Thyroid gland (tissue), 4 donors: Measurements from ENCODE around the gene LRRC3B.

Experiments used
- CTCF ChIP-seq, 6 experiments: fragments of 200-600 bp in 3 of 6; fragments of 450-650 bp in 3 of 6; sonication (generic) in 3 of 6; IDR thresholded peaks; one replicate each; pipeline ENCODE4 v1.5.1; 2016 to 2019; ENCODE audit warnings: antibody characterized with exemption in 6 of 6, mild to moderate bottlenecking in 2 of 6, inconsistent platforms in 1 of 6, moderate library complexity in 1 of 6
- POLR2A ChIP-seq, 2 donors: fragments of 450-650 bp; IDR thresholded peaks; one replicate each; pipeline ENCODE4 v1.6.1; 2017; ENCODE audit warnings: antibody characterized with exemption in 2 of 2, mild to moderate bottlenecking in 2 of 2, moderate library complexity in 1 of 2

- TF ChIP-seq CTCF (IDR thresholded peaks at IDR 0.05): no peak
- no peak for TF ChIP-seq POLR2A (IDR thresholded peaks at IDR 0.05)
Observed at GRCh38 chr3:26647078-26647477, 24.5 kb downstream of the LRRC3B start.
